Measurements from ENCODE around the gene TMEM63C.

The TMEM63C gene

GRCh38 chr14:77258566-77258965, 77.0 kb downstream of the TMEM63C start:
- DNase-seq (ENCODE audit: low read depth), result no peak

- no peak for DNase-seq (ENCODE audit: low read depth)
Measured at GRCh38 chr14:77259025-77259715, 77.6 kb downstream of the TMEM63C start.

DNA sequence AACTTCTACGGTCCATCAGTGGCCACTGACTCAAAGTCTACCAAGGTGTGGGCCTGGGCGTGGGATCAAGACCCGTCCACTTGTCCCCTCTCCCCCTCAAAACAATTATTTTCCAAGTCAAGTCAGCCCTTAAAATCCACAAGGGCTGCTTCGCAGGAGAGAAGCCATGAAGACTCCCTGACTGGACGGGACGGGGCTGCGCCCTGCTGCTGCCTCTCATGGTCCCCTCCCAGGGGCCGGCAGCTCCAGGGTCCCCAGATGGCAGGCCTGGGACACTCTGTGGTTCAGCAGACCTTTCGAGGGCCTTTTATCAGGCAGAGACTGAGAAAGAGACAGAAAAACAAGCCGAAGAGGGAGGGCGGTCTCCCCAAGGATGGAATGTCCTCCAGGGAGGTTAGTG, 78.6 kb downstream of the TMEM63C start:
- no peak for DNase-seq (ENCODE audit: low read depth)

DNA sequence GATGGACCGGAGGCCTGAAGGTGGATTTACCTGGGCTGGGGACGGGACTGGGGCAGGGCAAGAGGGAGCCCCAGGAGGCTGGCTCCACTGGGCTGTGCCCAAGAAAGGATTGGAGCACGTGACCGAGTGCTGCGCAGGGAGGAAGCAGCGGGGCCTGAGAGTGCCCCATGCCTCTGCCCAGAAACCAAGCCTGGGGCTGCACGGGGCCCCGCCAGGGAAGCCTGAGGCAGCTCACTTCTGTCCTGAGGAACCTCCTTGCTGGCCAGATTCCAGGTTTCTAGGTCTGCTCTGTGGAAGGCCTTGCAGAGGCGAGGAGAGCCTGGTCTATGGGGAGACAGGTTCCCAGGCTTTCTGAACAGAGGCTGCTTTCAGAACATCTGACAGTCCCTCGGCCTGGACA, 79.0 kb downstream of the TMEM63C start:
- no peak for DNase-seq (ENCODE audit: low read depth)

DNA sequence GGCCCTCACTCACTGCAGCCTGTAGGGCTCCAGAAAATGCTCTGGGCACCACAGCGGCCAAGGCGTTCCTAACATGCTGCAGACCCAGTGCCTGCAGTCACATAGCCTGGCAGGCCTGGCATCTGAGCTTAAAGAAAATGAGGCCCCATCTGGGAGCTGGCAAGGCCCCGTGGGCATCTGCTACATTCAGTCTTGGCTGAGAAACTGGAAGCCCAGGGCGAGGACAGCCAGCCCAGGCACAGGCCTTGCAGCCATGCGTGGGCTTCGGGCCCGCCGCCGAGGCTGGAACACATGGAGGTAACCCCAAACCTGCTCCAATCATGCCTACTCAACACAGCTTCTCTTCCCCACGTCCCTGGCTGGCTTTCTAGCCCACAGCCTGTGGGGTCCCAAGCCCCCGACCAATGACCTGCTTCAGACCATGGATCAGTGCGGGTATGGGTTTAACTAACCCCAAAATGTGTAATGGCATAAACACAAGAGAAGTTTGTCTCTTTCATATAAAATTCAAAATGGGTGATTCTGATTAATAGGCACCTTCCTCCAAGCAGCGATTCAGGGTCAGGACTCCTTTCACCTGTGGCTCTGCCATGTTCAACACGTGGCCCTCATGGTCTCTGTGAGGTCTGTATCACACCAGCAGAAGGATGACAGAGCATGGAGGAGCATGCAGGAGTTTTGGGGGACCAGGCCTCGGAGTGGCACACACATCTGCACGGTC, 83.0 kb downstream of the TMEM63C start:
- no peak for DNase-seq (ENCODE audit: low read depth)

- DNase-seq (ENCODE audit: low read depth), result no peak
Measured at GRCh38 chr14:77265187-77265515, 83.6 kb downstream of the TMEM63C start.

- DNase-seq (ENCODE audit: low read depth), result no peak
Measured at GRCh38 chr14:77265561-77266335, 84.2 kb downstream of the TMEM63C start.

DNA sequence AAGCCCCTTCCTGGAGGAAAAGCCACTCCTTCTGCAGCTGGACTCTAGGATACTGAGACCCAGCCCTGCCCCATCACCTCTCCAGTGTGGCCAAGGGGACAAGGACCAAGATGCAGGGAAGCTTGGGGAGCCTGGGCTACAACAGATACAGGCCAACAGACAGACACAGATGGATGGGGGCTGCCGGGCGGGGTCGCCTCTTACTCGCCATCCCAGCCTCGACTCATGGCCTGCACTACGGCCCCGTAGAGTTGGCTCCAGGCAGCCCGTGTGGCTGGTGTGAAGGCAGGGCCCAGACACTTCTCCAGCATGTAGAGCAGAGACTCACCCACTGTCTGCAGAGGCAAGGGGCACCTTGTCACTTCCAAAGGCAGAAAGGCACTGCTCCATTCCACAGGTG, 84.7 kb downstream of the TMEM63C start:
- DNase-seq (ENCODE audit: low read depth), result no peak

- no peak for DNase-seq (ENCODE audit: low read depth)
Measured at GRCh38 chr14:77267937-77268699, 86.5 kb downstream of the TMEM63C start.

- DNase-seq (ENCODE audit: low read depth), result no peak
Measured at GRCh38 chr14:77268989-77269600, 87.5 kb downstream of the TMEM63C start.

DNA sequence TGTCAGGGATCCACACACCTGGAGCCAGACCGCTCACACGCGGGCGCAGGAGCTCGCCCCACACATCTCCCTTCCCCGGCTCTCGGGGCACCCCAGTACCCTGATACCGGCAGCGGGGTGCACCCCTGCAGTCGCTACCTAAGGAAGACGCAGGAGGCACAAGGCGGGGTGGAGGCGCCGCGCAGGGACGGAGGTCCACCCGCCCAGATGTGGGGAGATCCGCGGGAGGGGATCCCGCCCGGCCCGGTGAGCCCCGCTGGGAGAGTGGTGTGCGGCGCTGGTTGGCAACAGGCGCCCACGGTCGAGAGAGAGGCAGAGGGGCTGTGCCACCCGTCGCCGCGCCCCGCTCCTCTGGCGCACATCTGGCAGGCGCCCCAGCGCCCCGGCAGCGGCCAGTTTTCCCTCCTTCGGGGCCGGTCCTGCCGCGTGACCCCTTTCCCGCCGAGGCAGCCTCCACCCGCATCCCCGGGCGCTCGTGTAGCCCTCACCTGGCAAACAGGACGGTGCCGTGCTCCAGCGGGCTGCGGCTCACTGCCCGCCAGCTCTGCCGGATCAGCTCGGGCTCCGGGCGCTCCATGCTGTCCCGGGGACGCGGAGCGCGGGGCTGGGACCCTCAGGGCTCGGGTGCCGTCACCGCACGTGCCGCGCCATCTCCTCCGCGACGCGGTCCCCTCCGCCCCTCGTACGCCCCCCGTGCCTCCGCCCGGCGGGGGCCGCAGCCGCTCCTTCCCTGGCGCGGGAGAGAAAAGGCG, 88.9 kb downstream of the TMEM63C start:
- DNase-seq (ENCODE audit: low read depth), result no peak

DNA sequence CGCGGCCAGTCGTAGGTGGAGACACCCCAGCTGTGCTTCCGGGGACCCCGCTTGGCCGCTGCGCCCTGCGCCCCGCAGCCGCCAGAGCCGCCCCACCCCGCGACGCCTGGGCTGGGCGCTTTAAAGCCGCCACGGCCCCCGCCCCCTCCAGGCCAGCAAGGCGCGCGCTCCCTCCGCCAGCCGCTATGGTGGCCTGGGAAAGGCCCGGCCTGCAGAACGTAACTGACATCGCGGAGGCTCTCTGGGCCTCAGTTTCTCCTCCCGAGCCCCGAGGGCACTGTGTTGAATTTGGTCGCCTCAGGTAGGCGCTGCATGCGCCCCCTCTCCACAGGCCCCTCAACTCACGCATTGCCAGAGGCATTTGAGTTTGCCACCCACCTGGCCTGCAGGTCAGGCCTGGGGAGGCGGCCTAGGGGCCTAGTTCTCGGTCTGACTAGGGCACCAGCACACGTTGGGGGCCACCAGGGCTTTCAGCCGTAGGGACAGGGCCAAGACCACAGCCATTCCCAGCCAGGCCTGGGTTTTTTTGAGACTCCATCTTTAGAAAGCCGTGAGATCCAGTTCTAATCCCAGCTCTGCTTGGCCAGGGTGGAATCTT, 89.6 kb downstream of the TMEM63C start, which contains the start of gene NGB:
NGB (minus strand) TSS at position 94 of the 598 bp plus-strand sequence. CDS start 269 bp downstream, outside the sequence.
- DNase-seq (ENCODE audit: low read depth), result no peak

GRCh38 chr14:77272261-77272660, 90.7 kb downstream of the TMEM63C start:
- no peak for DNase-seq (ENCODE audit: low read depth)

- no peak for DNase-seq (ENCODE audit: low read depth)
Measured at GRCh38 chr14:77273796-77274195, 92.2 kb downstream of the TMEM63C start.

- DNase-seq (ENCODE audit: low read depth), result no peak
Measured at GRCh38 chr14:77275041-77275580, 93.5 kb downstream of the TMEM63C start.

DNA sequence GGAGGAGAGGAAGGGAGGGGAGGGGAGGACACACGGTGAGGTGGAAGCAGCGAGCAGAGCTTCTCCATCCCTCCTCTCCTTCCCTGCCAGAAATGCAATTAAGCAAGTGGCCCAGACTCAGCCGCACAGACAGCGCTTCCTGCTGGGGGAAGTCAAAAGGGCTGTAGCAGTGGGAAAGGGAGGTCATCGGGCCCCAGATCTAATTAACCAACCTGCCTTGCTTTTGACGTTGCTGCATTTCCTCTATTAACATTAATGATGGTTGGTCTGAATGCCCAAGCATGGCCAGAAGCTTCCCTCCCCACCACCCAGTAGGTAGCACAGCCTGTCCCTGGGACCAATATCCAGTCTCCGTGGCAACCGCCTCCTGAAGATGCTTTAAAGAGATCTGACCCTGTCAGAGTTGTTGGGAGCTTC, 94.0 kb downstream of the TMEM63C start:
- no peak for DNase-seq (ENCODE audit: low read depth)

DNA sequence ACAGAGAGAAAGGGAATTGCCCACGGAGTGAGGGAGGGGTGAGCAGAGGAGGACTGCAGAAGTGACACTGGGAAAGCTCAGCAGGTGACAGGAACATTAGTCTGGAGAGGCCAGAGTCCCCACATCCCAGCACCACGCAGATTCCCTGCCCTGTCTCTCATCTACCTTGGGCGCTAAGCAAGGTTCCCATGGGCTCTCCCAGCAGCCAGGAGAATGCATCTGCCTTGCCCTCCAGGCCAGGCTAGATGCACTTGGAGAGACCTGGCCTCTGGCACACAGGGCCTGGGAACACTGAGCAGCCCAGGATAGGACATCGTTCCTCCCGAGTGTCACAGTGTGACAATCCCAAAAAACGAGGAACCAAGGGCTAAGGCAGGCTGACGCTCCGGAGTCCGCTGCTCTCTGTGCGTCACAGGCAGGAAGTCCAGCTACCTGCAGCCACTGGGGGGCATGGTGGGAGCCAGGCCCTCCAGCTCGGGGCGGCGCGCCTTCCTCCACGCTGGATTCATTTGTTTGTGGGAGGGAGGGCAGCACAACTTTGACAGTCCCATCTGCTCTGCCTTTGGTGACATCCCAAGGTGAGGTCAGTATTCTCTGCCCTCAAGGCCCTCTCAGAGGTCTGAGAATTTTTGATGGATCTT, 94.8 kb downstream of the TMEM63C start:
- DNase-seq (ENCODE audit: low read depth), result no peak

DNA sequence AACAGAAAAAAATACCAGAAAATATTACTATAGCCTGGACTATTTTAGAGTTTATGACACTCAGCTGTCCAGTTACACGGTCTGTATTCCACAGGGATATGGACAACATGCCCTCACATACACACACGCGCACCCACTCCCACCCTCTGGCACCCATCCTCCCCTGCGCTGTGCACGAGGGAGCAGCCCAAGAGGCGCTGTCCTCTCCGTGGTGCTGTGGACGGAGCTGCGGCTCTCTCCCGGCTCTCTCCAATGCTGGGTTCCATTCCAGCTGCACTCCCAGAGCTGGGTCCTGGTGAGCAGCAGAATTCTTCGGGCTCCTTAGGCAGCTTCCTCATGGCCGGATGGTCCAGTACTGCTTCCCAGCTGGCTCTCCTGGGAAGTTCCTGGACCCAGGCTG, 95.4 kb downstream of the TMEM63C start:
- DNase-seq (ENCODE audit: low read depth), result no peak

GRCh38 chr14:77278461-77279230, 97.0 kb downstream of the TMEM63C start:
- no peak for DNase-seq (ENCODE audit: low read depth)

Data from fibroblast of gingiva (primary cell).